SK-N-SH treated with all-trans-retinoic acid at 6 μM for 48 hours (cell line): ENCODE measurements around the gene DCUN1D2.

Source experiments
- BACH2 ChIP-seq: fragments of 250-450 bp; sonication (Bioruptor Pico); IDR thresholded peaks from 2 replicates; pipeline ENCODE4 v1.9.0; 2021; ENCODE audit warnings: mild to moderate bottlenecking, borderline replicate concordance
- CSDC2 ChIP-seq: fragments of 250-450 bp; sonication (Bioruptor Pico); IDR thresholded peaks from 2 replicates; pipeline ENCODE4 v1.5.0; 2020; ENCODE audit warnings: mild to moderate bottlenecking, moderate library complexity
- GLIS3 ChIP-seq: fragments of 250-450 bp; sonication (Bioruptor Pico); IDR thresholded peaks from 2 replicates; pipeline ENCODE4 v1.5.0; 2020; ENCODE audit warnings: mild to moderate bottlenecking, moderate library complexity
- ISL1 ChIP-seq: fragments of 250-450 bp; sonication (Bioruptor Pico); IDR thresholded peaks from 2 replicates; pipeline ENCODE4 v2.1.2; 2022; ENCODE audit warnings: mild to moderate bottlenecking, moderate library complexity
- RARB ChIP-seq: fragments of 250-450 bp; sonication (Bioruptor Pico); IDR thresholded peaks from 2 replicates; pipeline ENCODE4 v1.8.0; 2021; ENCODE audit warnings: mild to moderate bottlenecking, moderate library complexity
- SNAI2 ChIP-seq: fragments of 250-450 bp; sonication (Bioruptor Pico); IDR thresholded peaks from 2 replicates; pipeline ENCODE4 v1.5.0; 2020; ENCODE audit warnings: mild to moderate bottlenecking, moderate library complexity
- TCF4 ChIP-seq: fragments of 250-450 bp; sonication (Bioruptor Pico); IDR thresholded peaks from 2 replicates; pipeline ENCODE4 v1.8.0; 2021; ENCODE audit warnings: mild to moderate bottlenecking, moderate library complexity, borderline replicate concordance
- ZFP30 ChIP-seq: fragments of 450-650 bp; formaldehyde crosslinking; IDR thresholded peaks from 2 replicates; pipeline ENCODE4 v1.5.0; 2022; ENCODE audit warnings: mild to moderate bottlenecking, moderate library complexity
- ZNF565 ChIP-seq: fragments of 450-650 bp; formaldehyde crosslinking; conservative IDR thresholded peaks from 2 replicates; pipeline ENCODE4 v1.5.0; 2020; ENCODE audit warnings: low read depth, mild to moderate bottlenecking, moderate library complexity
- ZNF8 ChIP-seq: fragments of 450-650 bp; formaldehyde crosslinking; IDR thresholded peaks from 2 replicates; pipeline ENCODE4 v1.5.0; 2020; ENCODE audit warnings: mild to moderate bottlenecking, moderate library complexity
- TF ChIP-seq, protein P1 (sequence below): fragments of 250-450 bp; sonication (Bioruptor Pico); IDR thresholded peaks from 2 replicates; pipeline ENCODE4 v1.5.1; 2020; ENCODE audit warnings: low read depth, mild to moderate bottlenecking, moderate library complexity
- TF ChIP-seq, protein P2 (sequence below): fragments of 250-450 bp; sonication (Bioruptor Pico); IDR thresholded peaks from 2 replicates; pipeline ENCODE4 v1.8.0; 2020; ENCODE audit warnings: mild to moderate bottlenecking, moderate library complexity, borderline replicate concordance
- TF ChIP-seq, protein P3 (sequence below): fragments of 250-450 bp; sonication (Bioruptor Pico); IDR thresholded peaks from 2 replicates; pipeline ENCODE4 v1.5.0; 2020; ENCODE audit warnings: mild to moderate bottlenecking, moderate library complexity

DNA sequence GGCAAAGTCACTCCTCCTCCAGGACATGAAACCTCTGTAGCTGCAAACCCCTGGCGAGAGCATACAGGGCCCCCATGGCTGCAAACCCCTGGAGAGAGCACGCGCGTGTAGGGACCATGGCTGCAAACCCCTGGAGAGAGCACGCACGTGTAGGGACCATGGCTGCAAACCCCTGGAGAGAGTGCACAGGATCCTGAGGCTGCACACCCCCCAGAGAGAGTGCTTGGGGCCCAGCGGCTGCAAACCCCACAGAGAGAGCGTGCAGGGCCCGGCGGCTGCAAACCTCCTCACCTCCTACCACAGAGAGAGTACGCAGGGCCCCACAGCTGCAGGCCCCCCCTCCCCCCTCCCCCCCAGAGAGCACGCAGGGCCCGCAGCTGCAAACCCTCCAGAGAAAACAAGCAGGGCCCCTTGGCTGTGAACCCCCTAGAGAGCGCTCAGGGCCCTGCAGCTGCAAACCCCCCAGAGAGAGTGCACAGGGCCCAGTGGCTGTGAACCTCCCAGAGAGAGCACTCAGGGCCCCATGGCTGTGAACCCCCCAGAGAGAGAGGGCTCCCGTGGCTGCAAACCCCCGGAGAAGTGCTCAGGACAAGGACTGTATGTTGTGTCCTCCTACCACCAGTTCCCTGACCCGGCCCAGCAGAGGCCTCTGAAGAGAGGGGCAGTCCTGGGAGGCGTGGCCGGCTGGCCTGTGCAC lies 44.6 kb downstream of the DCUN1D2 start:
- TF ChIP-seq SNAI2: no peak
- no peak for TF ChIP-seq BACH2 (CRISPR knock-in tag)
- no peak for TF ChIP-seq RARB (CRISPR knock-in tag)
- no peak for TF ChIP-seq ZNF565 (CRISPR knock-in tag)
- TF ChIP-seq ZFP30 (CRISPR knock-in tag): no peak
- TF ChIP-seq, protein P1, sequence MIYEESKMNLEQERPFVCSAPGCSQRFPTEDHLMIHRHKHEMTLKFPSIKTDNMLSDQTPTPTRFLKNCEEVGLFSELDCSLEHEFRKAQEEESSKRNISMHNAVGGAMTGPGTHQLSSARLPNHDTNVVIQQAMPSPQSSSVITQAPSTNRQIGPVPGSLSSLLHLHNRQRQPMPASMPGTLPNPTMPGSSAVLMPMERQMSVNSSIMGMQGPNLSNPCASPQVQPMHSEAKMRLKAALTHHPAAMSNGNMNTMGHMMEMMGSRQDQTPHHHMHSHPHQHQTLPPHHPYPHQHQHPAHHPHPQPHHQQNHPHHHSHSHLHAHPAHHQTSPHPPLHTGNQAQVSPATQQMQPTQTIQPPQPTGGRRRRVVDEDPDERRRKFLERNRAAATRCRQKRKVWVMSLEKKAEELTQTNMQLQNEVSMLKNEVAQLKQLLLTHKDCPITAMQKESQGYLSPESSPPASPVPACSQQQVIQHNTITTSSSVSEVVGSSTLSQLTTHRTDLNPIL: no peak
- TF ChIP-seq ZNF8: no peak
- no peak for TF ChIP-seq CSDC2 (CRISPR knock-in tag)
- TF ChIP-seq GLIS3 (CRISPR knock-in tag): no peak
- no peak for TF ChIP-seq TCF4 (CRISPR knock-in tag)
- TF ChIP-seq, protein P2, sequence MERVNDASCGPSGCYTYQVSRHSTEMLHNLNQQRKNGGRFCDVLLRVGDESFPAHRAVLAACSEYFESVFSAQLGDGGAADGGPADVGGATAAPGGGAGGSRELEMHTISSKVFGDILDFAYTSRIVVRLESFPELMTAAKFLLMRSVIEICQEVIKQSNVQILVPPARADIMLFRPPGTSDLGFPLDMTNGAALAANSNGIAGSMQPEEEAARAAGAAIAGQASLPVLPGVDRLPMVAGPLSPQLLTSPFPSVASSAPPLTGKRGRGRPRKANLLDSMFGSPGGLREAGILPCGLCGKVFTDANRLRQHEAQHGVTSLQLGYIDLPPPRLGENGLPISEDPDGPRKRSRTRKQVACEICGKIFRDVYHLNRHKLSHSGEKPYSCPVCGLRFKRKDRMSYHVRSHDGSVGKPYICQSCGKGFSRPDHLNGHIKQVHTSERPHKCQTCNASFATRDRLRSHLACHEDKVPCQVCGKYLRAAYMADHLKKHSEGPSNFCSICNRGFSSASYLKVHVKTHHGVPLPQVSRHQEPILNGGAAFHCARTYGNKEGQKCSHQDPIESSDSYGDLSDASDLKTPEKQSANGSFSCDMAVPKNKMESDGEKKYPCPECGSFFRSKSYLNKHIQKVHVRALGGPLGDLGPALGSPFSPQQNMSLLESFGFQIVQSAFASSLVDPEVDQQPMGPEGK (CRISPR knock-in tag): no peak
- TF ChIP-seq, protein P3, sequence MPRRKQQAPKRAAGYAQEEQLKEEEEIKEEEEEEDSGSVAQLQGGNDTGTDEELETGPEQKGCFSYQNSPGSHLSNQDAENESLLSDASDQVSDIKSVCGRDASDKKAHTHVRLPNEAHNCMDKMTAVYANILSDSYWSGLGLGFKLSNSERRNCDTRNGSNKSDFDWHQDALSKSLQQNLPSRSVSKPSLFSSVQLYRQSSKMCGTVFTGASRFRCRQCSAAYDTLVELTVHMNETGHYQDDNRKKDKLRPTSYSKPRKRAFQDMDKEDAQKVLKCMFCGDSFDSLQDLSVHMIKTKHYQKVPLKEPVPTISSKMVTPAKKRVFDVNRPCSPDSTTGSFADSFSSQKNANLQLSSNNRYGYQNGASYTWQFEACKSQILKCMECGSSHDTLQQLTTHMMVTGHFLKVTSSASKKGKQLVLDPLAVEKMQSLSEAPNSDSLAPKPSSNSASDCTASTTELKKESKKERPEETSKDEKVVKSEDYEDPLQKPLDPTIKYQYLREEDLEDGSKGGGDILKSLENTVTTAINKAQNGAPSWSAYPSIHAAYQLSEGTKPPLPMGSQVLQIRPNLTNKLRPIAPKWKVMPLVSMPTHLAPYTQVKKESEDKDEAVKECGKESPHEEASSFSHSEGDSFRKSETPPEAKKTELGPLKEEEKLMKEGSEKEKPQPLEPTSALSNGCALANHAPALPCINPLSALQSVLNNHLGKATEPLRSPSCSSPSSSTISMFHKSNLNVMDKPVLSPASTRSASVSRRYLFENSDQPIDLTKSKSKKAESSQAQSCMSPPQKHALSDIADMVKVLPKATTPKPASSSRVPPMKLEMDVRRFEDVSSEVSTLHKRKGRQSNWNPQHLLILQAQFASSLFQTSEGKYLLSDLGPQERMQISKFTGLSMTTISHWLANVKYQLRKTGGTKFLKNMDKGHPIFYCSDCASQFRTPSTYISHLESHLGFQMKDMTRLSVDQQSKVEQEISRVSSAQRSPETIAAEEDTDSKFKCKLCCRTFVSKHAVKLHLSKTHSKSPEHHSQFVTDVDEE (CRISPR knock-in tag): no peak
- no peak for TF ChIP-seq ISL1 (CRISPR knock-in tag)
